Right lobe of liver (tissue), 6 donors: Measurements from ENCODE around the gene PLXNC1. TPM values are rescaled to one million over a fixed set of nuclear protein-coding genes. Genes with fewer than 3 reads are reported as not detected.

ENCODE experiments used
- ATAC-seq, 4 donors: fragments of 200-7000 bp; cut with Tn5 transposase; one replicate each; pipeline ENCODE4 v1.9.1; 2020; ENCODE audit warnings: mild to moderate bottlenecking in 4 of 4, moderate library complexity in 4 of 4
- DNase-seq, 3 donors: peaks; one replicate each; pipeline ENCODE4 v3.0.0-alpha.2; 2020
- H3K27ac ChIP-seq, 3 donors: fragments of 200-600 bp; one replicate each; pipeline ENCODE4 v1.8.0; 2022
- H3K27me3 ChIP-seq, 2 donors: fragments of 200-600 bp; one replicate each; pipeline ENCODE4 v1.8.0; 2022
- H3K36me3 ChIP-seq, 4 donors: fragments of 200-600 bp; sonication (generic) in 1 of 4; one replicate each; pipeline versions ENCODE4 v1.5.1 to v1.8.0; 2017 to 2022; ENCODE audit warnings: control low read depth in 1 of 4
- H3K4me1 ChIP-seq, 4 donors: fragments of 200-600 bp; sonication (generic) in 1 of 4; one replicate each; pipeline versions ENCODE4 v1.5.1 to v1.8.0; 2017 to 2022; ENCODE audit warnings: control low read depth in 1 of 4
- H3K4me3 ChIP-seq, 3 donors: fragments of 200-600 bp; one replicate each; pipeline ENCODE4 v1.8.0; 2022
- H3K9me3 ChIP-seq, 4 donors: fragments of 200-600 bp; sonication (generic) in 1 of 4; one replicate each; pipeline versions ENCODE4 v1.5.1 to v1.8.0; 2017 to 2022; ENCODE audit warnings: control low read depth in 1 of 4
- CTCF ChIP-seq, 4 donors: fragments of 200-600 bp in 3 of 4; fragments of 450-650 bp in 1 of 4; IDR thresholded peaks; one replicate each; pipeline versions ENCODE4 v1.5.1 to v1.8.0; 2016 to 2022; ENCODE audit warnings: antibody characterized with exemption in 4 of 4, mild to moderate bottlenecking in 2 of 4
- POLR2A ChIP-seq: fragments of 450-650 bp; IDR thresholded peaks from one replicate; pipeline ENCODE4 v1.6.1; 2017; ENCODE audit warnings: antibody characterized with exemption, mild to moderate bottlenecking
- WGBS: methylation state at CpG from one replicate; pipeline ENCODE4 v1.1.6; 2018; ENCODE audit warnings: low coverage, low lambda C conversion rate; ENCODE audit not compliant: insufficient coverage; ENCODE audit errors: missing lambda C conversion rate; 5-methylcytosine and 5-hydroxymethylcytosine counted together
- intact Hi-C, 2 donors: fragments of 100-400 bp; cut with DNase I; formaldehyde crosslinking; loops; one replicate each; pipeline versions ENCODE4 v1.11.2 to v1.14.1; 2022
- total RNA-seq, 6 experiments: library from RNA; depleted of rRNA in 2 of 6; stranded (reverse); fragments of >200 nt in 2 of 6; fragmentation: NEBNext Ultra II Directional in 3 of 6; extraction: Animal tissue kit (Norgen Biotek cat#: 25700) in 3 of 6; gene quantifications; one replicate each; pipeline versions ENCODE4 v1.1.0 to v1.2.4, GENCODE V29; 2016 to 2023
- donor health status: DM: no; HTN: yes; CAD: no.
- donor health status: DM: no; HTN: no; CAD: no.
- donor health status: DM: no; HTN: no; CAD: no.
- donor health status: DM: no; HTN: yes; CAD: no.
- donor health status: DM: no; HTN: yes; CAD: no.

PLXNC1 gene
- total RNA-seq, 6 experiments from 2014 or later: 1.6 to 7.0 (median 3.5) TPM

GRCh38 chr12:94225947-94226630, 77.7 kb downstream of the PLXNC1 start:
- intact Hi-C loops: no loop called here

DNA sequence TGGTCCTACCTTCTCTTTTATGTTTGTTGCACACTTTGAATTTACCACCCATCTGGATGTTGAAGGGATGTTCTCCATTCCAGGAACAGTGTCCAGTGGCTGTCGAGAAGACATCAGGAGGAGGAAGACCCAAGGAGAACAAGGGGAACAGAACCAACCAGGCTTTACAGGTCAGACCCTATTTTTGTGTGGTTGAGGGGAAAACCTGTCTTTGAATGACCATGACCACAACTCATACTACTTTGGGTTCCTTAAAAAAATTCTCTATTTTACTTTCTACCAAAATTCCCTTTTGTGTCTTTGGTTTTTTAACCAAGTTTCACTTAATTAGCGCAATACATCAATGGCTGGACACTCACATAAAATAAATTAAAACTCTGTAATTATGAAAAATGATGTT, 78.7 kb downstream of the PLXNC1 start:
- no peaks in the 10 kb centered on the region for H3K4me1 ChIP-seq
- H3K27ac ChIP-seq: no peak overlapping the region
- no peaks in the 10 kb centered on the region for H3K9me3 ChIP-seq
- no peak for DNase-seq
- WGBS: 100% methylated on average over 1 of the region's 2 CpGs
- no peaks in the 10 kb centered on the region for H3K27me3 ChIP-seq
- H3K36me3 ChIP-seq: no peaks in the 10 kb centered on the region
- intact Hi-C loops: no loop called here
- no peak overlapping the region for H3K4me3 ChIP-seq
- TF ChIP-seq CTCF (IDR thresholded peaks at IDR 0.05) (no peak), POLR2A (no peak)
- no peak for ATAC-seq

More at GRCh38 chr12:94225947-94226630, 77.7 kb downstream of the PLXNC1 start:
- Histone ChIP-seq H3K4me1 (no peaks in the 10 kb centered on the region), H3K36me3 (no peaks in the 10 kb centered on the region), H3K4me3 (no peak overlapping the region), H3K9me3 (no peaks in the 10 kb centered on the region), H3K27ac (no peak overlapping the region), H3K27me3 (no peaks in the 10 kb centered on the region)
- ATAC-seq (no peak), DNase-seq (no peak)
- TF ChIP-seq CTCF (IDR thresholded peaks at IDR 0.05): no peak
- TF ChIP-seq POLR2A: no peak
- 86% methylated on average over 4 of the region's 5 CpGs for WGBS

DNA sequence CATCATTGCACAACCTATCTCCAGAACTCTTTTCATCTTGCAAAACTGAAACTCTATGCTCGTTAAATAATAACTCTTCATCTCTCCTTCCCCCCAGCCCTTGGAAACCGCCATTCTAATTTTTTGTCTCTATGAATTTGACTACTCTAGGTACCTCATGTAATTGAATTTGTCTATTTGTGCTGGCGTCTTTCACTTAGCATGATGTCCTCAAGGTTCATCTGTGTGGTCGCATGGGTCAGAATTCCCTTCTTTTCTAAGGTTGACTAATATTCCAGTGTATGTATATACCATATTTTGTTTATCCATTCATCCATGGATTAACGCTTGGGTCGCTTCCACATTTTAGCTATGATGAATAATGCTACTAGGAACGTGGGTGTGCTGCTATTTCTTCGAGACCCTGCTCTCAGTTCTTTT, 80.1 kb downstream of the PLXNC1 start:
- 91% methylated on average over 8 of the region's 8 CpGs for WGBS
- Histone ChIP-seq H3K9me3 (no peaks in the 10 kb centered on the region), H3K27me3 (no peaks in the 10 kb centered on the region), H3K4me1 (no peaks in the 10 kb centered on the region), H3K36me3 (no peaks in the 10 kb centered on the region), H3K27ac (no peak overlapping the region), H3K4me3 (no peak overlapping the region)
- TF ChIP-seq CTCF (IDR thresholded peaks at IDR 0.05): no peak
- no peak for TF ChIP-seq POLR2A
- ATAC-seq: no peak
- intact Hi-C loops: no loop called here
- DNase-seq: no peak

GRCh38 chr12:94229902-94230301, 81.5 kb downstream of the PLXNC1 start:
- no peak for ATAC-seq
- H3K27ac ChIP-seq: no peak overlapping the region

More at GRCh38 chr12:94229902-94230301, 81.5 kb downstream of the PLXNC1 start:
- intact Hi-C loops: no loop called here
- Histone ChIP-seq H3K27me3 (no peaks in the 10 kb centered on the region), H3K36me3 (no peaks in the 10 kb centered on the region), H3K4me1 (no peaks in the 10 kb centered on the region), H3K9me3 (no peaks in the 10 kb centered on the region), H3K4me3 (no peak overlapping the region)
- DNase-seq: no peak
- TF ChIP-seq POLR2A (no peak), CTCF (IDR thresholded peaks at IDR 0.05) (no peak)
- 82% methylated on average over 4 of the region's 4 CpGs for WGBS
